ENCODE results near the gene TCERG1L. TPM values are rescaled to one million over a fixed set of nuclear protein-coding genes. Genes with fewer than 3 reads are reported as not detected.

Gene TCERG1L
- total RNA-seq, 1 experiment from 2014 or later, result not detected

DNA sequence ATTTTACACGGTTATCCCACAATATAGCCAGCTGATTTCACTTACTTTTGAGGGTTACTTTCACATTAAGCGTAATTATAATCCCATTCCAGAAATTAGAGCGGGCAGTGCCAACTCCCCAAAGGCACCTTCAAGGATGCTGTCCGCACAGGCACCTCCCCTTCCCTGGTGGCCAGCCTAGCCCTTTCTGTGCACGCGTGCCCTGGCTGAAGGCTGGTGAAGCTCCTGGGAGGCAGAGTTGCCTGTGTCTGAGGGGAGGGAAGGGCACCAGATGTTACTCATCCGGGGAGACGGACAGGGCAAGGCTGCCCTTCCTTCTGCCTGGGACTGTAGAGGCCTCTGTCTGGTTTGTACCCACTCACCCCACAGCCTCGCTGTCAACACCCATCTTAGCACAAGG lies 198.4 kb downstream of the TCERG1L start:
- BruUV-seq (replicated peaks), result no TSS peak

GRCh38 chr10:131112691-131113090 lies 198.8 kb downstream of the TCERG1L start:
- ChIA-PET POLR2A (no interaction called here), CTCF (no interaction called here)
- Histone ChIP-seq H3K27ac (ENCODE audit: low read length) (no peak overlapping the region), H3K27me3 (ENCODE audit: control insufficient read depth, insufficient read depth, low read length) (no peaks in the 10 kb centered on the region), H3K36me3 (ENCODE audit: control insufficient read depth, insufficient read depth, low read length) (no peaks in the 10 kb centered on the region), H3K9me3 (ENCODE audit: control insufficient read depth, insufficient read depth, low read depth, low read length) (no peaks in the 10 kb centered on the region), H3K4me1 (ENCODE audit: control insufficient read depth, insufficient read depth, low read length) (no peaks in the 10 kb centered on the region), H3K4me3 (ENCODE audit: low read depth in 2 of 2, low read length in 2 of 2) (no peak overlapping the region)
- intact Hi-C loops (cut with micrococcal nuclease; ENCODE audit: unreplicated experiment), result no loop called here
- DNase-seq (ENCODE audit: low read depth, low spot score), result no peak
- TF ChIP-seq, protein P1, sequence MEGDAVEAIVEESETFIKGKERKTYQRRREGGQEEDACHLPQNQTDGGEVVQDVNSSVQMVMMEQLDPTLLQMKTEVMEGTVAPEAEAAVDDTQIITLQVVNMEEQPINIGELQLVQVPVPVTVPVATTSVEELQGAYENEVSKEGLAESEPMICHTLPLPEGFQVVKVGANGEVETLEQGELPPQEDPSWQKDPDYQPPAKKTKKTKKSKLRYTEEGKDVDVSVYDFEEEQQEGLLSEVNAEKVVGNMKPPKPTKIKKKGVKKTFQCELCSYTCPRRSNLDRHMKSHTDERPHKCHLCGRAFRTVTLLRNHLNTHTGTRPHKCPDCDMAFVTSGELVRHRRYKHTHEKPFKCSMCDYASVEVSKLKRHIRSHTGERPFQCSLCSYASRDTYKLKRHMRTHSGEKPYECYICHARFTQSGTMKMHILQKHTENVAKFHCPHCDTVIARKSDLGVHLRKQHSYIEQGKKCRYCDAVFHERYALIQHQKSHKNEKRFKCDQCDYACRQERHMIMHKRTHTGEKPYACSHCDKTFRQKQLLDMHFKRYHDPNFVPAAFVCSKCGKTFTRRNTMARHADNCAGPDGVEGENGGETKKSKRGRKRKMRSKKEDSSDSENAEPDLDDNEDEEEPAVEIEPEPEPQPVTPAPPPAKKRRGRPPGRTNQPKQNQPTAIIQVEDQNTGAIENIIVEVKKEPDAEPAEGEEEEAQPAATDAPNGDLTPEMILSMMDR (IDR thresholded peaks at IDR 0.05), result no peak
- TF ChIP-seq TCF7L2 (IDR thresholded peaks at IDR 0.05; ENCODE audit: low read depth, low read length) (no peak), POLR2AphosphoS5 (IDR thresholded peaks at IDR 0.05; ENCODE audit: low read depth, low read length) (no peak), SIN3A (IDR thresholded peaks at IDR 0.05; ENCODE audit: borderline replicate concordance, insufficient read depth, low read depth, low read length) (no peak)
- TF ChIP-seq, protein P2, sequence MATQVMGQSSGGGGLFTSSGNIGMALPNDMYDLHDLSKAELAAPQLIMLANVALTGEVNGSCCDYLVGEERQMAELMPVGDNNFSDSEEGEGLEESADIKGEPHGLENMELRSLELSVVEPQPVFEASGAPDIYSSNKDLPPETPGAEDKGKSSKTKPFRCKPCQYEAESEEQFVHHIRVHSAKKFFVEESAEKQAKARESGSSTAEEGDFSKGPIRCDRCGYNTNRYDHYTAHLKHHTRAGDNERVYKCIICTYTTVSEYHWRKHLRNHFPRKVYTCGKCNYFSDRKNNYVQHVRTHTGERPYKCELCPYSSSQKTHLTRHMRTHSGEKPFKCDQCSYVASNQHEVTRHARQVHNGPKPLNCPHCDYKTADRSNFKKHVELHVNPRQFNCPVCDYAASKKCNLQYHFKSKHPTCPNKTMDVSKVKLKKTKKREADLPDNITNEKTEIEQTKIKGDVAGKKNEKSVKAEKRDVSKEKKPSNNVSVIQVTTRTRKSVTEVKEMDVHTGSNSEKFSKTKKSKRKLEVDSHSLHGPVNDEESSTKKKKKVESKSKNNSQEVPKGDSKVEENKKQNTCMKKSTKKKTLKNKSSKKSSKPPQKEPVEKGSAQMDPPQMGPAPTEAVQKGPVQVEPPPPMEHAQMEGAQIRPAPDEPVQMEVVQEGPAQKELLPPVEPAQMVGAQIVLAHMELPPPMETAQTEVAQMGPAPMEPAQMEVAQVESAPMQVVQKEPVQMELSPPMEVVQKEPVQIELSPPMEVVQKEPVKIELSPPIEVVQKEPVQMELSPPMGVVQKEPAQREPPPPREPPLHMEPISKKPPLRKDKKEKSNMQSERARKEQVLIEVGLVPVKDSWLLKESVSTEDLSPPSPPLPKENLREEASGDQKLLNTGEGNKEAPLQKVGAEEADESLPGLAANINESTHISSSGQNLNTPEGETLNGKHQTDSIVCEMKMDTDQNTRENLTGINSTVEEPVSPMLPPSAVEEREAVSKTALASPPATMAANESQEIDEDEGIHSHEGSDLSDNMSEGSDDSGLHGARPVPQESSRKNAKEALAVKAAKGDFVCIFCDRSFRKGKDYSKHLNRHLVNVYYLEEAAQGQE (IDR thresholded peaks at IDR 0.05; ENCODE audit: insufficient read depth in 1 of 2, low read depth in 2 of 2, low read length in 1 of 2), result no peak
- no peak for ATAC-seq
- in situ Hi-C loops (cut with HindIII; ENCODE audit: low pct_unique_long_range_greater_than_20kb, low sequenced_read_pairs), result no loop called here
- no TSS peak for BruUV-seq (replicated peaks)

More for the DNA sequence above, 198.4 kb downstream of the TCERG1L start:
- H3K27me3 ChIP-seq (ENCODE audit: control insufficient read depth, insufficient read depth, low read length), result no peaks in the 10 kb centered on the region
- H3K9me3 ChIP-seq (ENCODE audit: control insufficient read depth, insufficient read depth, low read depth, low read length), result no peaks in the 10 kb centered on the region
- no peaks in the 10 kb centered on the region for H3K36me3 ChIP-seq (ENCODE audit: control insufficient read depth, insufficient read depth, low read length)
- CTCF ChIA-PET, result no interaction called here
- no peak overlapping the region for H3K4me3 ChIP-seq (ENCODE audit: low read depth in 2 of 2, low read length in 2 of 2)
- in situ Hi-C loops (cut with HindIII; ENCODE audit: low pct_unique_long_range_greater_than_20kb, low sequenced_read_pairs) (no loop called here), intact Hi-C loops (cut with micrococcal nuclease; ENCODE audit: unreplicated experiment) (no loop called here)
- no peaks in the 10 kb centered on the region for H3K4me1 ChIP-seq (ENCODE audit: control insufficient read depth, insufficient read depth, low read length)
- no peak overlapping the region for H3K27ac ChIP-seq (ENCODE audit: low read length)
- DNase-seq (ENCODE audit: low read depth, low spot score) (no peak), ATAC-seq (no peak)
- POLR2A ChIA-PET, result no interaction called here
- TF ChIP-seq POLR2AphosphoS5 (IDR thresholded peaks at IDR 0.05; ENCODE audit: low read depth, low read length), result no peak
- TF ChIP-seq, protein P2 (IDR thresholded peaks at IDR 0.05; ENCODE audit: insufficient read depth in 1 of 2, low read depth in 2 of 2, low read length in 1 of 2), result no peak
- no peak for TF ChIP-seq TCF7L2 (IDR thresholded peaks at IDR 0.05; ENCODE audit: low read depth, low read length)
- no peak for TF ChIP-seq SIN3A (IDR thresholded peaks at IDR 0.05; ENCODE audit: borderline replicate concordance, insufficient read depth, low read depth, low read length)
- TF ChIP-seq, protein P1 (IDR thresholded peaks at IDR 0.05), result no peak

Measured in Panc1 (cell line).